IPS-18c (cell line): ENCODE data around the gene SCYGR1.
"Not testable (repeated sequence)": the region's sequence is repeated elsewhere in the genome, so short reads cannot be mapped to it uniquely, and the experiment has no call there.

Experiments
- H3K4me3 ChIP-seq: 2 replicates; pipeline ENCODE4 v1.7.0; 2013; ENCODE audit warnings: low read depth, mild to moderate bottlenecking, low read length, moderate library complexity; ENCODE audit not compliant: insufficient read depth
- H3K9me3 ChIP-seq: one replicate; pipeline ENCODE4 v1.6.1; 2013; ENCODE audit warnings: mild to moderate bottlenecking, low read length, moderate library complexity; ENCODE audit not compliant: control insufficient read depth, insufficient read depth

SCYGR1 gene

GRCh38 chr2:227382241-227382835 lies 5.4 kb downstream of the SCYGR1 start:
- not testable (repeated sequence) for H3K4me3 ChIP-seq, H3K9me3 ChIP-seq

- no peak within 1 kb of the TSS for H3K4me3 ChIP-seq
Measured at GRCh38 chr2:227379095-227379494, 8.7 kb downstream of the SCYGR1 start, which contains the start of gene TM4SF20. TM4SF20 (minus strand) TSS chr2:227379306; CDS start chr2:227379268, 38 bp downstream.

GRCh38 chr2:227378371-227378782 lies 9.4 kb downstream of the SCYGR1 start:
- Histone ChIP-seq H3K9me3 (no peaks in the 10 kb centered on the region), H3K4me3 (no peak overlapping the region)

More at GRCh38 chr2:227379095-227379494, 8.7 kb downstream of the SCYGR1 start, which contains the start of gene TM4SF20:
- no peaks in the 10 kb centered on the region for H3K9me3 ChIP-seq

- H3K4me3 ChIP-seq: no peak overlapping the region
- no peaks in the 10 kb centered on the region for H3K9me3 ChIP-seq
Measured at GRCh38 chr2:227377467-227378351, 10.0 kb downstream of the SCYGR1 start.

- no peak overlapping the region for H3K4me3 ChIP-seq
- no peaks in the 10 kb centered on the region for H3K9me3 ChIP-seq
Measured at GRCh38 chr2:227376656-227377396, 10.9 kb downstream of the SCYGR1 start.

DNA sequence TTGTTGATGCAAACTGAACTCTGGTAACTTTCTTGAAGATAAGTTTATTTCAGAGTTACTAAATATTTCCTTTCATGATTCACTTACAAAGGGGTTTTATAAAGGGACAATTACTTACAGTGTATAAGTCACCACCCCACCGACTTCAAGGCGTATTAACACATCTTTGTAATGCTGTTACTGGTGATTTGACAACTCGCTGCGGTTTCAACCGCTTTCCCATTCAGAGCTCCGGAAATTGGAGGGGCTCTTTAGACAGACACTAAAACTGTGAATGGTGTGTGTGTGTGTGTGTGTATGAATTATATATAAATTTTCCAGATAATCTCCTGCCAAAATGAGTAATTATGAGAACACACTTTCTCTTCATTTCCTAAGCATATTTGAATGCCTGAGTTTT lies 13.6 kb downstream of the SCYGR1 start:
- Histone ChIP-seq H3K9me3 (no peaks in the 10 kb centered on the region), H3K4me3 (no peak overlapping the region)

GRCh38 chr2:227373389-227373788 lies 14.4 kb downstream of the SCYGR1 start:
- no peaks in the 10 kb centered on the region for H3K9me3 ChIP-seq
- H3K4me3 ChIP-seq: no peak overlapping the region

- Histone ChIP-seq H3K9me3 (no peaks in the 10 kb centered on the region), H3K4me3 (no peak overlapping the region)
Measured at GRCh38 chr2:227370791-227371312, 16.9 kb downstream of the SCYGR1 start.

DNA sequence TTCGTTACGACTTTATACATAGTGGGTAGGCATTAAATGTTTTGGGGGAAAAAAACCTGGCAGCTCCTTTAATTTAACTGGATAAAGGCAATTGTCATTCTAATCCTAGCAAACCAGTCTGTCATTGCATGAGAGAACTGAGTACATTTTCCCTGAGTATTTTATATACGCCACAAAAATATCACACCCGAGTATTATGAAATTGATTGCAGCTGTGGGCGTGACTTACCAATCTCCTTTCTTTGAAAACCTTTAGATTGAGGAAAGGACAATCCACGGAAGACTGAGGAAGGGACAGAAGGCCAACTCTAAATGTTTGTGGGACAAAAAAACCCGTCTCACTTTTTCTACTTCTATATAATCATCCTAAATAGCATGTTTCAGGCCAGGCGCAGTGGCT lies 17.7 kb downstream of the SCYGR1 start:
- H3K4me3 ChIP-seq: no peak overlapping the region
- no peaks in the 10 kb centered on the region for H3K9me3 ChIP-seq

DNA sequence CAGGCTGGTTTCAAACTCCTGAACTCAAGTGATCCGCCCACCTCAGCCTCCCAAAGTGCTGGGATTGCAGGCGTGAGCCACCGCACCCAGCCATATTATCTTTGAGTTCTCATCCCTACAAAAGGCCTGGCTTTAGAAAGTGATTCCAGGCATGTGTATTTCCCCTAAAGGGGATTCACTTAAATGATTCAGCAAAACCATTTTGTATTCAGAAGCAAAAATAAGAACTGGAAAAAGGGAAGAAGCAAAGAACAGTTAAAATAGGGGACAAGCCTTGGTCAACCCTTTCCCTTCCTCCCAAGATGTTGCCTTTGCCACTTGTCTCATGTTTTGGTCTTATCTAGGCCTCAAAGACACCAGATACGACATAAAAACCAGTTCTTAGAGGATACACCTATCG lies 19.2 kb downstream of the SCYGR1 start:
- no peak overlapping the region for H3K4me3 ChIP-seq
- no peaks in the 10 kb centered on the region for H3K9me3 ChIP-seq

GRCh38 chr2:227367427-227367795 lies 20.3 kb downstream of the SCYGR1 start:
- Histone ChIP-seq H3K9me3 (no peaks in the 10 kb centered on the region), H3K4me3 (no peak overlapping the region)

- H3K9me3 ChIP-seq: no peaks in the 10 kb centered on the region
Measured at GRCh38 chr2:227366769-227367426, 20.9 kb downstream of the SCYGR1 start.

DNA sequence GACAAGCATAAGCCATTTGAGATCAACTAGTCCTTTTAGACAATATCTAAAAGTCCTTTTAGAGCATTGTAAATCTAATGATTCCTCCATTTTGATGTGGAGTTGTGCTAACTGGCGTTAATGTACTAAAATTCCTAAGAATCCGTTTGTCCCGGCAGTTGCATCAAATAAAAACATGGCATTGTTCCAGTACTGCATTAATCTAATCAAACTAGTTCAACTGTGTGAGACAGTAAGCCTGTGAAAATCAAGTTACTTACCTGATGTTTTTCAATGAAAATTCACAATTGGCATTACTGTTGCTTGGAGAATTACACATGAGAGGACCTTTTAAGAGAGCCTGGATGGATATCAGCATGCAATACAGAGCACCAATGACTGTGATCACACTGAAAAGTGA lies 21.9 kb downstream of the SCYGR1 start:
- H3K9me3 ChIP-seq: no peaks in the 10 kb centered on the region
- H3K4me3 ChIP-seq: no peak overlapping the region

More at GRCh38 chr2:227366769-227367426, 20.9 kb downstream of the SCYGR1 start:
- no peak overlapping the region for H3K4me3 ChIP-seq

- H3K4me3 ChIP-seq, H3K9me3 ChIP-seq: not testable (repeated sequence)
Measured at GRCh38 chr2:227364585-227365263, 23.0 kb downstream of the SCYGR1 start.

DNA sequence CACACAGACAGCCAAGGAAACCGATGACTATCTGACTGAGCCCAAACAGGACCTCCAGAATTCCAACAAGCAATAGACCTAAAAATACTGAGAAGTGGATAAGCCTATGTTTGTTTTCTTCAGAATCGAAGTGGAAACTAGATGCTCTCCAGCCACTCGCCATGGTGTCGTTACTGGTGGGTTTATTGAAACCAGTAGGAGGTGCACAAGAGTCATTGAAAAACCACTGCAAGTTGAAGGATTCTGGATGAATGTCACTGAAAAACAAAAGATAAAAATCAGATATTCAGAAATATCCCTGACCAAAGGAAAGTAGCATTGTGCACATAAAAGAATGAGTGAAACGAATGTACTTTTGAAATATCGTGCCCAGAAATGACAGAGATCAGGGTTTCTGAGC lies 24.0 kb downstream of the SCYGR1 start:
- no peaks in the 10 kb centered on the region for H3K9me3 ChIP-seq

GRCh38 chr2:227360351-227360750 lies 27.4 kb downstream of the SCYGR1 start:
- Histone ChIP-seq H3K4me3 (no peak overlapping the region), H3K9me3 (no peaks in the 10 kb centered on the region)

More for the DNA sequence above, 24.0 kb downstream of the SCYGR1 start:
- no peak overlapping the region for H3K4me3 ChIP-seq
